SK-N-MC (cell line): ENCODE results near the gene UBAC2.

Experiments
- EZH2 ChIP-seq: fragments of 200-600 bp; sonication (generic); IDR thresholded peaks from one replicate; pipeline ENCODE4 v1.6.1; 2017; ENCODE audit warnings: antibody characterized with exemption
- POLR2AphosphoS5 ChIP-seq: IDR thresholded peaks from 2 replicates; pipeline ENCODE4 v1.6.1; 2012; ENCODE audit warnings: mild to moderate bottlenecking, low read depth, low read length, borderline replicate concordance

GRCh38 chr13:99335087-99335486, 134.4 kb downstream of the UBAC2 start:
- no peak for TF ChIP-seq POLR2AphosphoS5
- TF ChIP-seq EZH2 = no peak
